Posterior vena cava (tissue), 2 donors: ENCODE measurements around the gene BBS9. TPM values are rescaled to one million over a fixed set of nuclear protein-coding genes. Genes with fewer than 3 reads are reported as not detected.

Source experiments
- DNase-seq: peaks from one replicate; pipeline ENCODE4 v3.0.0-alpha.2; 2020; ENCODE audit warnings: low spot score
- intact Hi-C, 2 donors: fragments of 100-400 bp; cut with DNase I; formaldehyde crosslinking; loops; one replicate each; pipeline versions ENCODE4 v1.14.1 to v1.14.2; 2022 to 2023
- total RNA-seq, 2 donors: library from RNA; stranded (reverse); fragmentation: NEBNext Ultra II Directional; extraction: Animal tissue kit (Norgen Biotek cat#: 25700); gene quantifications; one replicate each; pipeline ENCODE4 v1.2.1, GENCODE V29; 2021
- donor health status: DM: yes; HTN: yes; CAD: no.
- donor health status: DM: yes; HTN: yes; CAD: no.

The BBS9 gene
- total RNA-seq, 2 donors from 2014 or later: 13.9 to 16.8 TPM

- intact Hi-C loops: no loop called here
- no peak for DNase-seq
These were observed 481.6 kb downstream of the BBS9 start for GRCh38 chr7:33610918-33611317.

- intact Hi-C loops: no loop called here
- no peak for DNase-seq
These were observed 483.1 kb downstream of the BBS9 start for GRCh38 chr7:33612442-33612841.

GRCh38 chr7:33614357-33615117 lies 485.2 kb downstream of the BBS9 start:
- DNase-seq: no peak
- intact Hi-C loops: no loop called here

- no peak for DNase-seq
- intact Hi-C loops: no loop called here
These were observed 487.4 kb downstream of the BBS9 start for GRCh38 chr7:33616752-33617151.

- intact Hi-C loops: no loop called here
- DNase-seq: no peak
These were observed 489.9 kb downstream of the BBS9 start for GRCh38 chr7:33619264-33619663.

- DNase-seq: no peak
- intact Hi-C loops: no loop called here
These were observed 493.9 kb downstream of the BBS9 start for GRCh38 chr7:33623267-33623666.

GRCh38 chr7:33624215-33624614 lies 494.9 kb downstream of the BBS9 start:
- intact Hi-C loops: no loop called here
- no peak for DNase-seq

GRCh38 chr7:33626869-33627268 lies 497.5 kb downstream of the BBS9 start:
- DNase-seq: no peak
- intact Hi-C loops: no loop called here

GRCh38 chr7:33627741-33628140 lies 498.4 kb downstream of the BBS9 start:
- intact Hi-C loops: no loop called here
- DNase-seq: no peak

GRCh38 chr7:33628894-33629293 lies 499.5 kb downstream of the BBS9 start:
- DNase-seq: no peak
- intact Hi-C loops: no loop called here

GRCh38 chr7:33630359-33630758 lies 501.0 kb downstream of the BBS9 start:
- intact Hi-C loops: no loop called here
- no peak for DNase-seq

GRCh38 chr7:33632322-33632721 lies 503.0 kb downstream of the BBS9 start:
- intact Hi-C loops: no loop called here
- no peak for DNase-seq

- intact Hi-C loops: no loop called here
These were observed 503.6 kb downstream of the BBS9 start for GRCh38 chr7:33632840-33633525.

GRCh38 chr7:33634606-33635005 lies 505.2 kb downstream of the BBS9 start:
- no peak for DNase-seq
- intact Hi-C loops: no loop called here

More at GRCh38 chr7:33632840-33633525, 503.6 kb downstream of the BBS9 start:
- DNase-seq: no peak

- DNase-seq: no peak
- intact Hi-C loops: no loop called here
These were observed 507.0 kb downstream of the BBS9 start for GRCh38 chr7:33636359-33636758.

GRCh38 chr7:33639552-33640197 lies 510.3 kb downstream of the BBS9 start:
- intact Hi-C loops: no loop called here
- no peak for DNase-seq

- intact Hi-C loops: no loop called here
These were observed 511.4 kb downstream of the BBS9 start for GRCh38 chr7:33640741-33641140.

GRCh38 chr7:33642312-33642711 lies 512.9 kb downstream of the BBS9 start:
- DNase-seq: no peak
- intact Hi-C loops: no loop called here

More at GRCh38 chr7:33640741-33641140, 511.4 kb downstream of the BBS9 start:
- DNase-seq: no peak

GRCh38 chr7:33643530-33643929 lies 514.2 kb downstream of the BBS9 start:
- intact Hi-C loops: no loop called here
- DNase-seq: no peak

- intact Hi-C loops: no loop called here
- no peak for DNase-seq
These were observed 515.1 kb downstream of the BBS9 start for GRCh38 chr7:33644489-33644888.
